ENCODE measurements around the gene ABCB11.
"Not testable (repeated sequence)": the region's sequence is repeated elsewhere in the genome, so short reads cannot be mapped to it uniquely, and the experiment has no call there.

ABCB11 gene

GRCh38 chr2:168935810-168936581, 95.1 kb downstream of the ABCB11 start:
- no peak overlapping the region for H3K27ac ChIP-seq (ENCODE audit: low read length)
- H3K79me2 ChIP-seq (ENCODE audit: low read length), result no peaks in the 10 kb centered on the region
- H3K4me2 ChIP-seq (ENCODE audit: low read length), result no peak overlapping the region
- H4K20me1 ChIP-seq (ENCODE audit: insufficient read depth, low read length), result no peaks in the 10 kb centered on the region
- H2AFZ ChIP-seq (ENCODE audit: low read depth, low read length), result no peak overlapping the region
- H3K4me1 ChIP-seq (ENCODE audit: low read length), result peaks cover 20% of the 10 kb centered on the region
- no peaks in the 10 kb centered on the region for H3K36me3 ChIP-seq (replicated peaks; ENCODE audit: low read depth, low read length)
- TF ChIP-seq EZH2phosphoT487 (IDR thresholded peaks at IDR 0.05; ENCODE audit: low read depth) (no peak), CTCF (IDR thresholded peaks at IDR 0.05; ENCODE audit: low read depth, low read length) (no peak)
- H3K9me3 ChIP-seq (ENCODE audit: insufficient read depth, low read length), result no peaks in the 10 kb centered on the region
- H3K27me3 ChIP-seq (ENCODE audit: low read depth, low read length), result no peaks in the 10 kb centered on the region
- H3K9ac ChIP-seq (ENCODE audit: low read length), result no peak overlapping the region
- H3K4me3 ChIP-seq (ENCODE audit: low read length), result no peak overlapping the region

GRCh38 chr2:168934826-168935225, 96.3 kb downstream of the ABCB11 start:
- Histone ChIP-seq H3K27ac (ENCODE audit: low read length) (no peak overlapping the region), H4K20me1 (ENCODE audit: insufficient read depth, low read length) (no peaks in the 10 kb centered on the region), H3K36me3 (replicated peaks; ENCODE audit: low read depth, low read length) (no peaks in the 10 kb centered on the region), H2AFZ (ENCODE audit: low read depth, low read length) (no peak overlapping the region), H3K4me1 (ENCODE audit: low read length) (peaks cover 9% of the 10 kb centered on the region), H3K9me3 (ENCODE audit: insufficient read depth, low read length) (no peaks in the 10 kb centered on the region), H3K4me2 (ENCODE audit: low read length) (no peak overlapping the region), H3K79me2 (ENCODE audit: low read length) (no peaks in the 10 kb centered on the region), H3K4me3 (ENCODE audit: low read length) (no peak overlapping the region), H3K27me3 (ENCODE audit: low read depth, low read length) (peaks cover 8% of the 10 kb centered on the region), H3K9ac (ENCODE audit: low read length) (no peak overlapping the region)
- no peak for TF ChIP-seq CTCF (IDR thresholded peaks at IDR 0.05; ENCODE audit: low read depth, low read length)
- TF ChIP-seq EZH2phosphoT487 (IDR thresholded peaks at IDR 0.05; ENCODE audit: low read depth), result no peak

GRCh38 chr2:168932174-168932573, 99.0 kb downstream of the ABCB11 start:
- not testable (repeated sequence) for H2AFZ ChIP-seq (ENCODE audit: low read depth, low read length); H3K79me2 ChIP-seq (ENCODE audit: low read length); H3K4me3 ChIP-seq (ENCODE audit: low read length)

DNA sequence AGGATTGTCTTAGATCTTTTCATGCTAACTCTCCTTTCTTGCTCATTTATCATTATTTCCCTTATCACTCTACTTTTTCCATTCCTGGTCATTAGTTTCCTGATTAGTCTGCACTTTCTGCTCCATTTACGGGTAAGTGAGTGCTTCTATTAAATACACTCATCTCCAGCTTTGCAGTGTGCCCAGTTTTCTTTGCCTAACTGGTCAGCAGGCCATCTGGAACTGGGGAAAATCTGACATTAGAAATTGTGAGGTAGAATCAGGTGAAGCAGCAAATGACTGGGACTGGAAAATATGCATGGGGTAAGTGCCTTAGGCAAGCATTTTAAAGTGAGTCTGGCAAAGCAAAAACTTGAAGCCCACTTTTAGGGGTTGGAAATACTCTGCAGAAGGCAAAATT, 100.9 kb downstream of the ABCB11 start:
- no peak overlapping the region for H3K9ac ChIP-seq (ENCODE audit: low read length)
- no peaks in the 10 kb centered on the region for H3K79me2 ChIP-seq (ENCODE audit: low read length)
- peaks cover 11% of the 10 kb centered on the region for H3K27me3 ChIP-seq (ENCODE audit: low read depth, low read length)
- no peaks in the 10 kb centered on the region for H4K20me1 ChIP-seq (ENCODE audit: insufficient read depth, low read length)
- no peak overlapping the region for H3K4me2 ChIP-seq (ENCODE audit: low read length)
- TF ChIP-seq CTCF (IDR thresholded peaks at IDR 0.05; ENCODE audit: low read depth, low read length), result no peak
- TF ChIP-seq EZH2phosphoT487 (IDR thresholded peaks at IDR 0.05; ENCODE audit: low read depth), result no peak
- no peak overlapping the region for H2AFZ ChIP-seq (ENCODE audit: low read depth, low read length)
- 0 out of 2 replicates have a peak, but pooled peaks cover 3% of the 10 kb centered on the region for H3K4me1 ChIP-seq (ENCODE audit: low read length)
- H3K4me3 ChIP-seq (ENCODE audit: low read length), result no peak overlapping the region
- no peak overlapping the region for H3K27ac ChIP-seq (ENCODE audit: low read length)
- no peaks in the 10 kb centered on the region for H3K36me3 ChIP-seq (replicated peaks; ENCODE audit: low read depth, low read length)
- H3K9me3 ChIP-seq (ENCODE audit: insufficient read depth, low read length), result no peaks in the 10 kb centered on the region

More at GRCh38 chr2:168932174-168932573, 99.0 kb downstream of the ABCB11 start:
- not testable (repeated sequence) for H3K9me3 ChIP-seq (ENCODE audit: insufficient read depth, low read length); H3K4me1 ChIP-seq (ENCODE audit: low read length); H3K4me2 ChIP-seq (ENCODE audit: low read length); H3K36me3 ChIP-seq (replicated peaks; ENCODE audit: low read depth, low read length); H4K20me1 ChIP-seq (ENCODE audit: insufficient read depth, low read length); H3K27me3 ChIP-seq (ENCODE audit: low read depth, low read length); H3K9ac ChIP-seq (ENCODE audit: low read length); H3K27ac ChIP-seq (ENCODE audit: low read length)

All from OCI-LY3 (cell line).